Measurements from ENCODE around the gene CAMSAP3. TPM values are rescaled to one million over a fixed set of nuclear protein-coding genes. Genes with fewer than 3 reads are reported as not detected.

The CAMSAP3 gene
- total RNA-seq, 1 donor, result not detected

- DNase-seq (ENCODE audit: insufficient read length, low spot score, missing footprints), result peak; percentile 85
Observed at GRCh38 chr19:7605490-7606222, 10.0 kb downstream of the CAMSAP3 start.

GRCh38 chr19:7606289-7606688 is 10.6 kb downstream of the CAMSAP3 start:
- Histone ChIP-seq H3K9me3 (ENCODE audit: low read depth, low read length) (no peaks in the 10 kb centered on the region), H3K36me3 (ENCODE audit: insufficient read depth, low read length) (no peaks in the 10 kb centered on the region), H3K79me2 (ENCODE audit: insufficient read depth, low read length) (no peaks in the 10 kb centered on the region), H3K27me3 (ENCODE audit: insufficient read depth, low read length) (no peaks in the 10 kb centered on the region), H3K4me2 (ENCODE audit: insufficient read depth, low read length) (no peak overlapping the region), H4K20me1 (ENCODE audit: insufficient read depth, low read length) (no peaks in the 10 kb centered on the region), H3K4me3 (ENCODE audit: insufficient read depth, low read length) (no peak overlapping the region), H3K27ac (ENCODE audit: low read depth, low read length) (no peak overlapping the region), H3K4me1 (ENCODE audit: insufficient read depth, low read length) (no peaks in the 10 kb centered on the region), H2AFZ (ENCODE audit: low read length) (no peak overlapping the region)
- DNase-seq (ENCODE audit: insufficient read length, low spot score, missing footprints), result peak; percentile 73
- no peak for TF ChIP-seq CTCF (IDR thresholded peaks at IDR 0.05; ENCODE audit: extremely low read depth, low read depth, low read length)

More at GRCh38 chr19:7605490-7606222, 10.0 kb downstream of the CAMSAP3 start:
- H3K4me2 ChIP-seq (ENCODE audit: insufficient read depth, low read length), result no peak overlapping the region
- H3K79me2 ChIP-seq (ENCODE audit: insufficient read depth, low read length), result no peaks in the 10 kb centered on the region
- no peaks in the 10 kb centered on the region for H3K27me3 ChIP-seq (ENCODE audit: insufficient read depth, low read length)
- H2AFZ ChIP-seq (ENCODE audit: low read length), result no peak overlapping the region
- H3K9me3 ChIP-seq (ENCODE audit: low read depth, low read length), result no peaks in the 10 kb centered on the region
- no peaks in the 10 kb centered on the region for H4K20me1 ChIP-seq (ENCODE audit: insufficient read depth, low read length)
- TF ChIP-seq CTCF (IDR thresholded peaks at IDR 0.05; ENCODE audit: extremely low read depth, low read depth, low read length), result no peak
- no peaks in the 10 kb centered on the region for H3K4me1 ChIP-seq (ENCODE audit: insufficient read depth, low read length)
- H3K36me3 ChIP-seq (ENCODE audit: insufficient read depth, low read length), result no peaks in the 10 kb centered on the region
- no peak overlapping the region for H3K4me3 ChIP-seq (ENCODE audit: insufficient read depth, low read length)
- H3K27ac ChIP-seq (ENCODE audit: low read depth, low read length), result no peak overlapping the region

GRCh38 chr19:7607212-7607873 is 11.7 kb downstream of the CAMSAP3 start:
- Histone ChIP-seq H3K4me2 (ENCODE audit: insufficient read depth, low read length) (no peak overlapping the region), H3K4me1 (ENCODE audit: insufficient read depth, low read length) (no peaks in the 10 kb centered on the region)
- DNase-seq (ENCODE audit: insufficient read length, low spot score, missing footprints), result peak; percentile 84

More at GRCh38 chr19:7607212-7607873, 11.7 kb downstream of the CAMSAP3 start:
- no peak for TF ChIP-seq CTCF (IDR thresholded peaks at IDR 0.05; ENCODE audit: extremely low read depth, low read depth, low read length)
- no peaks in the 10 kb centered on the region for H3K27me3 ChIP-seq (ENCODE audit: insufficient read depth, low read length)
- no peaks in the 10 kb centered on the region for H3K36me3 ChIP-seq (ENCODE audit: insufficient read depth, low read length)
- H3K4me3 ChIP-seq (ENCODE audit: insufficient read depth, low read length), result no peak overlapping the region
- H3K9me3 ChIP-seq (ENCODE audit: low read depth, low read length), result no peaks in the 10 kb centered on the region
- no peaks in the 10 kb centered on the region for H4K20me1 ChIP-seq (ENCODE audit: insufficient read depth, low read length)
- H2AFZ ChIP-seq (ENCODE audit: low read length), result no peak overlapping the region
- H3K27ac ChIP-seq (ENCODE audit: low read depth, low read length), result no peak overlapping the region
- no peaks in the 10 kb centered on the region for H3K79me2 ChIP-seq (ENCODE audit: insufficient read depth, low read length)

Data from osteoblast (primary cell).